GM18511 (cell line): ENCODE measurements around the gene C11orf58.

Experiments used
- ATAC-seq: cut with Tn5 transposase; IDR thresholded peaks from one replicate; pipeline ENCODE4 v1.9.1; 2021; ENCODE audit warnings: mild to moderate bottlenecking, moderate library complexity; ENCODE audit not compliant: unreplicated experiment

Gene C11orf58

DNA sequence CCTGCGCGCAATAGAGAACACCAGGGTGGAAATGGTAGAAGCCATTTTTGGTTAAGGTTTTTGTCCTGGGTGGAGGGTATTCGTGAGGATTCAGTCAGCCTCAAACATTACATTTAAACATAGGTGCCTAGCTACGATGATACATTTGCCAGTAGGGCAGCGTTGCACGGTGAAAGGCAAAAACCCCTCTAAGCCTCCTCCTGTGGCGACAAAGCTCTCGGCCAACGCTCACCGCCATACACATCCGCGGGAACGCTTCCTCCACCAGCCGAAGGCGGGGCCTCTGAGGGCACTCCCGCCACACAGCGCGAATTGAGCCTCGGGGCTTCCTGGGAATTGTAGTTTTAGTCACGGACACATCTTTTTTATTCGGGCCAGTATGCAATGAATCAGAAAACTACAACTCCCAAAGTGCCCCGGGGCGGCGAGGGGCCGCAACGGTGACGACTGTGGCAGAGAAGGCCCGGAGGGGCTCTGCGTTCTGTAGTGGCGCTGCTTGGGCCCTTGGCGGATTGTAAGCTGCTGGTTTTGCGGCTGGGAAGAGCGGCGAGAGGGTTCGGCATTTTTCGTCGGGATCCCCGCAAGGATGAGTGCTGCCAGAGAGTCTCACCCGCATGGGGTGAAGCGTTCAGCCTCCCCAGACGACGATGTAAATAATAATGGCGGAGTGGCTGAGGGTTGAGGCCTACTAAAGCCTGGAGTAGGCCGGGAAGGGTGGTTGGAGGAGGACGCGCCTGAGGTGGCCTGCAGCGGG, at the start of gene C11orf58:
Gene C11orf58, plus strand, starts transcription at position 455 of the 754 bp plus-strand sequence. Its CDS starts 132 bp downstream, at position 587.
- ATAC-seq, result peak; percentile 96

DNA sequence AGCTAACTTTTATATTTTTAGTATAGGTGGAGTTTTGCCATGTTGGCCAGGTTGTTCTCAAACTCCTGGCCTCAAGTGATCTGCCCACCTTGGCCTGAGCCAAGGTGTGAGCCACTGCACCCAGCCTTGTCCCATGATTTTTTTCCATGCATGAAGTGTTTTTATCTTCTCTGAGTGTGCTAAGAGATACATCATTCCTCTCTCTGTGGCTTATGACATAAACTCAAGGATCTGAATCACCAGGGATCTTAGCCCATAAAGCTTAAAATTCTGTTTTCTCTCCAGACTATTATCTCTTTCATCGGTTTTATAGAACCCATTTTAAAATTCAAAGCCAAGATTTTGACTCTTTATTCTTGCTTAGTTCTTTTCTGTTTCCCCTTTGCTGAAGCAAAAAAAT, 48.4 kb upstream of the C11orf58 start:
- no peak for ATAC-seq

GRCh38 chr11:16703795-16704194, 34.7 kb upstream of the C11orf58 start:
- no peak for ATAC-seq

DNA sequence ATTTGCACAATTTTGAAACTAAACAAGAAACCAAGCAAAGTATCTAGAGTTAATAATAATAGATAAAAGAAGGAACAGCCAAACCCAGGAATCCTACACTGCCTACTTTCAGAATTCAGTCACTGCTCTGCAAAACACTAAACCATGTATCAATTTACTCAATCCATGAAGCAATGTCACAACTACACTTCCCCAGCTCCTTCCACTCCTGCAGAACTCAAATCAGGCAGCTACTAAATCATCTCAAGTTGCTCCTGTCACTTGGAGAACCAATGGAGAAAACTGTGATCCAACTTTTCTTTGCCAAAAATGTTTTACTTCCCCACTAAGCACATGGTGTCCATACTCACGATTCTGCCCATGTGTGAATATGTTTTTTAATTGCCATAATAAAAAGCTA, 24.9 kb upstream of the C11orf58 start:
- no peak for ATAC-seq

DNA sequence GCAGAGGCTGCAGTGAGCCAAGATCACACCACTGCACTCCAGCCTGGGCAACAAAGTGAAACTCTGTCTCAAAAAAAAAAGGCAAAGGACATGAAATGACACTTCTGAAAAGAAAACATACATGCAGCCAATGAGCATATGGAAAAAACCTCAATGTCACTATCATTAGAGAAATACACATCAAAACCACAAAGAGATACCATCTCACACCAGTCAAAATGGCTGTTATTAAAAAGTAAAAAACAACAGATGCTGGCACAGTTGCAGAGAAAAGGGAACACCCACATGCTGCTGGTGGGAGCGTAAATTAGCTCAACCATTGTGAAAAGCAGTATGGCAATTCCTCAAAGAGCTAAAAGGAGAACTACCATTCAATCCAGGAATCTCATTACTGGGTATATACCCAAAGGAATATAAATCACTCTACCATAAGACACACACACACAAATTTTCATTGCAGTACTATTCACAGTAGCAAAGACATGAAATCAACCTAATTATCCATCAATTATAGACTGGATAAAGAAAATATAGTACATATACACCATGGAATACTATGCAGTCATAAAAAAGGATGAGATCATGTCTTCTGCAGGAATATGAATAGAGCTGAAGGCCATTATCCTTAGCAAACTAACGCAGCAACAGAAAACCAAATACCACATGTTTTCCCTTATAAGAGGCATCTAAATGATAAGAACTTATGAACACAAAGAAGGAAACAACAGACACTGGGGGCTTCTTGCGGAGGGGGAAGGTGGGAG, 15.7 kb upstream of the C11orf58 start:
- ATAC-seq, result no peak

DNA sequence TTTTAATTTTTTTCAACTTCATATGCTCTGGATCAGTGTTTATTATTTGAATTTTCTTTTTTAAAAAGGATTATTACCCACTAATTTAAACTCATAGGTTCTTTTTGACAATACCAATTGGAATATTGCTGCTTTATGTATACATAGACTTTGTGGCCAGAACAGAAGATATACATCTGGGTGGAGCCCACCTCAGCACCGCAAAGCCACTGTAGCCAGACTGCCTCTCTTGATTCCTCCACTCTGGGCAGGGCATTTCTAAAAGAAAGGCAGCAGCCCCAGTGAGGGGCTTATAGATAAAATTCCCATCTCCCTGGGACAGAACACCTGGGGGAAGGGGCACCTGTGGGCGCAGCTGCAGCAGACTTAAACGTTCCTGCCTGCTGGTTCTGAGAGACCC, 10.6 kb upstream of the C11orf58 start:
- no peak for ATAC-seq

DNA sequence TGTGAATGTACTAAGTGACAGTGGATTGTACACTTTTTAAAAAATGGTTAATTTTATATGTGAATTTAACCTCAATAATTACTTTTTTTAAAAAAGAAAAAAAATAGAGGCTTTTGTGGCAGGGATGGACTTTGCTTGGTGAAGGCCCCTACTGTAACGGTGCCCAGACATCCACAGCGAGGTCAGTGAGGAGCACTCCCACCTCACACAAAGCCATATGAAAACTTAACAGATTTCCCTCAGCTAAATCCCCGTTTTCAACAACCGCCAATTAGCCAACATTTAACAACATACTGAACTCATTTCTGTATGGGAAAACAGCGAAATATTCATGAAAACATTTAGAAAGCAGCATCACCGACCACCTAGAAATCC, 642 bp upstream of the C11orf58 start:
- ATAC-seq, result peak; percentile 21

DNA sequence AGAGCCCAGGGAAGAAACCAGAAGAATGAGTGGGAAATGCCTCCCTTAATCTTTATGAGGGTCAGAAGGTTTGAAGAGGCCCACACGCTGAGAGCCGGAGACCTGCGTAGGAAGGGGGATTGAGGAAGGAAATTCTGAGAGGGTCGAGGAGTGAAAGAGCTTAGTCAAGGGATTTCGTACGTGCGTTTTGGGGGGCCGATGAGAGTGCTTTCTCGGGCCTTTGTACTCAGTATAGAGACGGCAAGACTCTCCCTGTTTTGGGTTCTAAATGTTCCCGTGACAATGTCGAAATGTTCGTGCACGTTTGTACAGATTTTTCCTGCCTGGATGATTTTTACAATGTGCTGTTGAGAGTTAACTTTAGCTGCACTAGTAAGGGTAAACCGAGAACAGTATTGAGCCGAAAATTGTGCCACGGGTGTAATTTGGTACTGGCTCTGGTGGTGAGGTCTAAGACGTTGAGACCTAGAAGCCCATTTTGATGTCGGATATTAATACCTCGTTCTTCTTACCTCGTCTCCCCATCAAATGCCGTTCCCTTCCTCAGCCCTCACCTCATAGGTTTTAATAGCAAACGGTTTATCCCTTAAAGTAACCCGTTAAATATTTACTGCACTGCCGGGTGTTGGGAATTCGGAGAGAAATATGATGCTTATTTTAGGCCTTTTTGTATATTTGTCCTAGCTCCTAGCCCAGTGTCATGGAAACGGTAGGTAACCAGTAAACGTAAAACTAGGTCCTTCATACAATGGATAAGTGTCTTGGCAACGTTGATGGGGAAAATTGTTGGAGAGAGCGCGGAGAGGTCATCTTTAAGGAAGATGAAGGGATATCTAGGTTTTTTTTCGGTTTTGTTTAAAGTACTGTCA, 734 bp downstream of the C11orf58 start:
- peak; percentile 3 for ATAC-seq

GRCh38 chr11:16741473-16741872, 3.0 kb downstream of the C11orf58 start:
- ATAC-seq, result no peak

GRCh38 chr11:16743478-16743877, 5.0 kb downstream of the C11orf58 start:
- no peak for ATAC-seq

GRCh38 chr11:16744128-16744725, 5.8 kb downstream of the C11orf58 start:
- no peak for ATAC-seq

DNA sequence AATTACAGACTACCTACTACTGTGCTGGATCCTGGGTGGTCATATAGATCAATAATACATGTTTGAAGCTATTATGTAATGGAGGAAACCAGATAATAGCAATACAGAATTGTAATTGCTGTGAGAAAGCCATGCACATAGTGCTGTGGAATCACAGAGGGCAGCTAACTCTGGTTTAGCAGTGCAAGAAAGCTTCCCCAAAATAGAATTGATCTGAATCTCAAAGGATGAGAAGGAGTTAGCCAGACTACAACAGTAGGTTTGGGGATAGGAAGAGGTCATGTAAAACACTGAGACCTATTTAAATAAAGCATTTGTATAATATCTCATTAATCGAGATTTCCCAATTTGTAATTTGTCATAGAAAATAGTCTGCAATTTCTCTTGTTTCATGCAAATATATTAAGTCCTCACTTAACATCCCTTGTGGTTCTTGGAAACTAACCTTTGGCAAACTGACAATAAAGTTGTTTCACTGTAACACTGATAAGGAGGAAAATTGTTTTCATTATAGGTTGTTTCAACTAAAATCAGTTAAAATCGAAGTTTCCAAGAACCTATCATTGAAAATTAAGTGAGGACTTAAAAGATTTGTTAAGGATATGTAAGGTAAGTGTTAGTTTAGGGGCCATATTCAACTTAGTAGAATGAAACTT, 7.6 kb downstream of the C11orf58 start:
- ATAC-seq, result no peak

GRCh38 chr11:16749092-16749491, 10.6 kb downstream of the C11orf58 start:
- no peak for ATAC-seq

- ATAC-seq, result peak; percentile 59
Measured at GRCh38 chr11:16749666-16750065, 11.2 kb downstream of the C11orf58 start.

DNA sequence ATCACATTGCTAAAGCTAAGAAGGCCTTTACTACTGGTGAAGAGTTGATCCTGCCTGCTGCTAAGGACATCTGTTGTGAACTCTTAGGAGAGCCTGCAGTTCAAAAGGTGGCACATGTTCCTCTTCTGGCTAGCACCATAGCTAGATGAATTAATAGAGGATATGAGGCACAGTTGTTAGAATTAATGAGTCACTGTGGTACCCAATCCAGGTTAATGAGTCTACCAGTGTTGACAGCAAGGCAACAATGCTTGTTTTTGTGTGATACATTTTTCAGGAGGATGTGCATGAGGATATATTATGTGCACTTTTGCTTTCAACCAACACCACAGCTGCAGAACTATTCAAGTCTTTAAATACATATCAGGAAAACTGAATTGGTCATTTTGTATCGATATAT, 12.0 kb downstream of the C11orf58 start:
- ATAC-seq, result no peak

GRCh38 chr11:16758382-16759024, 20.1 kb downstream of the C11orf58 start:
- ATAC-seq, result no peak

- no peak for ATAC-seq
Measured at GRCh38 chr11:16759857-16760508, 21.5 kb downstream of the C11orf58 start.

- no peak for ATAC-seq
Measured at GRCh38 chr11:16763746-16764145, 25.3 kb downstream of the C11orf58 start.

GRCh38 chr11:16764888-16765287, 26.4 kb downstream of the C11orf58 start:
- ATAC-seq, result no peak
